Measurements from ENCODE around the gene ZNF785.

DNA sequence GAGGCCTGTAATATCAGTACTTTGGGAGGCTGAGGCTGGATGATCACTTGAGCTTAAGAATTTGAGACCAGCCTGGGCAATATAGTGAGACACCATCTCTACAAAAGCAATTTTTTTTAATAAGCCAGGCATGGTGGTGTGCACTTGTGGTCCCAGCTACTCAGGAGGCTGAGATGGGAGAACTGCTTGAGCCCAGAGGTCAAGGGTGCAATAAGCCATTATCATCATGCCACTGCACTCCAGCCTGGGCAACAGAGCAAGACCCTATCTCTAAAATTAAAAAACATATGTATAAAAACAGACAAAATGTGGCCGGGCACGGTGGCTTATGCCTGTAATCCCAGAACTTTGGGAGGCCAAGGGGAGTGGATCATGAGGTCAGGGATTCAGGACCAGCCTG lies 3.2 kb upstream of the ZNF785 start:
- TF ChIP-seq, protein P1, sequence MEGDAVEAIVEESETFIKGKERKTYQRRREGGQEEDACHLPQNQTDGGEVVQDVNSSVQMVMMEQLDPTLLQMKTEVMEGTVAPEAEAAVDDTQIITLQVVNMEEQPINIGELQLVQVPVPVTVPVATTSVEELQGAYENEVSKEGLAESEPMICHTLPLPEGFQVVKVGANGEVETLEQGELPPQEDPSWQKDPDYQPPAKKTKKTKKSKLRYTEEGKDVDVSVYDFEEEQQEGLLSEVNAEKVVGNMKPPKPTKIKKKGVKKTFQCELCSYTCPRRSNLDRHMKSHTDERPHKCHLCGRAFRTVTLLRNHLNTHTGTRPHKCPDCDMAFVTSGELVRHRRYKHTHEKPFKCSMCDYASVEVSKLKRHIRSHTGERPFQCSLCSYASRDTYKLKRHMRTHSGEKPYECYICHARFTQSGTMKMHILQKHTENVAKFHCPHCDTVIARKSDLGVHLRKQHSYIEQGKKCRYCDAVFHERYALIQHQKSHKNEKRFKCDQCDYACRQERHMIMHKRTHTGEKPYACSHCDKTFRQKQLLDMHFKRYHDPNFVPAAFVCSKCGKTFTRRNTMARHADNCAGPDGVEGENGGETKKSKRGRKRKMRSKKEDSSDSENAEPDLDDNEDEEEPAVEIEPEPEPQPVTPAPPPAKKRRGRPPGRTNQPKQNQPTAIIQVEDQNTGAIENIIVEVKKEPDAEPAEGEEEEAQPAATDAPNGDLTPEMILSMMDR (IDR thresholded peaks at IDR 0.05) = no peak
- no peak for TF ChIP-seq POLR2A (IDR thresholded peaks at IDR 0.05)
